Hepatic stellate cell (primary cell): ENCODE data around the gene RASGRF2.
A peak's percentile ranks its signal among the peaks of the same experiment; 100 is the strongest.

Experiments
- DNase-seq: peaks from one replicate; pipeline ENCODE4 v3.0.0; 2011; ENCODE audit warnings: low spot score

The RASGRF2 gene

GRCh38 chr5:80951366-80951765 is 8.8 kb upstream of the RASGRF2 start:
- no peak for DNase-seq

- DNase-seq: no peak
Measured at GRCh38 chr5:80953587-80953986, 6.6 kb upstream of the RASGRF2 start.

GRCh38 chr5:80955082-80955590 is 5.0 kb upstream of the RASGRF2 start:
- DNase-seq: no peak

GRCh38 chr5:80956272-80956671 is 3.9 kb upstream of the RASGRF2 start:
- DNase-seq: no peak

GRCh38 chr5:80957031-80957761 is 3.0 kb upstream of the RASGRF2 start:
- no peak for DNase-seq

- no peak for DNase-seq
Measured at GRCh38 chr5:80958616-80959015, 1.5 kb upstream of the RASGRF2 start.

GRCh38 chr5:80959138-80959537 is 1.0 kb upstream of the RASGRF2 start:
- no peak for DNase-seq

GRCh38 chr5:80960531-80961375 is 590 bp downstream of the RASGRF2 start:
- DNase-seq: no peak

GRCh38 chr5:80961376-80962281 is 1.5 kb downstream of the RASGRF2 start:
- DNase-seq: no peak

- DNase-seq: no peak
Measured at GRCh38 chr5:80962630-80963520, 2.7 kb downstream of the RASGRF2 start.

GRCh38 chr5:80963521-80963895 is 3.3 kb downstream of the RASGRF2 start:
- DNase-seq: no peak

- peak; percentile 25 for DNase-seq
Measured at GRCh38 chr5:80963966-80964481, 3.9 kb downstream of the RASGRF2 start.

- DNase-seq: no peak
Measured at GRCh38 chr5:80964491-80964890, 4.3 kb downstream of the RASGRF2 start.

GRCh38 chr5:80964919-80965318 is 4.8 kb downstream of the RASGRF2 start:
- no peak for DNase-seq

GRCh38 chr5:80967500-80968181 is 7.5 kb downstream of the RASGRF2 start:
- peak; percentile 58 for DNase-seq

- no peak for DNase-seq
Measured at GRCh38 chr5:80973027-80973426, 12.9 kb downstream of the RASGRF2 start.

GRCh38 chr5:80975065-80975464 is 14.9 kb downstream of the RASGRF2 start:
- DNase-seq: peak; percentile 22

GRCh38 chr5:80976985-80977384 is 16.8 kb downstream of the RASGRF2 start:
- DNase-seq: no peak

GRCh38 chr5:80977764-80978163 is 17.6 kb downstream of the RASGRF2 start:
- DNase-seq: no peak

- DNase-seq: no peak
Measured at GRCh38 chr5:80978772-80979317, 18.7 kb downstream of the RASGRF2 start.
